Right lung (tissue), 5 donors: ENCODE measurements around the gene PROSER1. TPM values are rescaled to one million over a fixed set of nuclear protein-coding genes. Genes with fewer than 3 reads are reported as not detected.
A peak's percentile ranks its signal among the peaks of the same experiment; 100 is the strongest.
"Not testable (repeated sequence)": the region's sequence is repeated elsewhere in the genome, so short reads cannot be mapped to it uniquely, and the experiment has no call there.

ENCODE experiments used
- DNase-seq, 2 donors: peaks; one replicate each; pipeline ENCODE4 v3.0.0-alpha.2; 2013
- polyA plus RNA-seq, 5 donors: library from polyadenylated mRNA; unstranded; fragments of 120-200 nt; gene quantifications; one replicate each; pipeline versions ENCODE4 v1.2.1 to v1.2.3, GENCODE V29; 2013; ENCODE audit warnings: inconsistent platforms in 1 of 5, low replicate concordance in 1 of 5; ENCODE audit not compliant: insufficient read length in 5 of 5, insufficient read depth in 1 of 5

The PROSER1 gene
- polyA plus RNA-seq, 5 donors = 33.7 to 45.3 (median 43.0) TPM

DNA sequence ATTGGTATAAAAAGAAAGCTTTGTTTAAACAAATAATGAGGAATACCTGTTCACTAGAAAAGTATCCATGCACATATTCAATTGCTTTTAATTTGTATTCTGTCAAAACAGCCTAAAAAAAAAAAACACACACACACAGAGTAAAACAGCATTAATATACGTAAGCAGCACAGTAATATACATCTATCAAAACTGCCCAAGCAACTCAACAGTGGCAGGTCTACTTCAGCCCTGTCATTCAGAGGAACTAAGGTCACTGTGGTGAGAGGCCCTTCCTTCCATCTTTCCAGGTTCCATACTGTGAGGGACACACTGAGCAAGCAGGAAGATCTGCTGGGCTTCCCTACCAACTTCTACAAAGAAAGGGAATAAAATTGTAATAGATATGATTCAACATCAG is 3.8 kb downstream of the PROSER1 start:
- DNase-seq = no peak

- no peak for DNase-seq
Measured at GRCh38 chr13:39032150-39032549, 5.7 kb downstream of the PROSER1 start.

DNA sequence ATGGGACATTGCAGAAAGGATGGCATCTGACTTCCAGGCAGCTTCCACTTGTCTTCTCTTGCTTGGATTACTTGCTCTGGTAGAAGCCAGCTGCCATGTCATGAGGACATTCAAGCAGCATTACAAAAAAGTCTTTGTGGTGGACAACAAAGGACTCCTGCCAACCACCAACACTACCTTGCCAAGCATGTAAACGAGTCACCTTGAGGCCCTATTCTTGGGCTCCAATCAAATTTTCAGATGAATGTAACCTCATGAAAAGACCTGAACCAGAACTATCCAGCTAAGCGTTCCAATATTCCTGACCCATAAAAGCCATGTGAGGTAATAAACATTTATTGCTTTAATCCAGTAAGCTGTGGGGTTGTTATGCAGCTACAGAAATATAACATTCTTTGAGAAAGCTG is 12.5 kb downstream of the PROSER1 start:
- no peak for DNase-seq

- DNase-seq = no peak
Measured at GRCh38 chr13:39023761-39024160, 14.1 kb downstream of the PROSER1 start.

GRCh38 chr13:39023316-39023715 is 14.6 kb downstream of the PROSER1 start:
- no peak for DNase-seq

GRCh38 chr13:39020853-39021462 is 16.9 kb downstream of the PROSER1 start:
- DNase-seq = no peak

DNA sequence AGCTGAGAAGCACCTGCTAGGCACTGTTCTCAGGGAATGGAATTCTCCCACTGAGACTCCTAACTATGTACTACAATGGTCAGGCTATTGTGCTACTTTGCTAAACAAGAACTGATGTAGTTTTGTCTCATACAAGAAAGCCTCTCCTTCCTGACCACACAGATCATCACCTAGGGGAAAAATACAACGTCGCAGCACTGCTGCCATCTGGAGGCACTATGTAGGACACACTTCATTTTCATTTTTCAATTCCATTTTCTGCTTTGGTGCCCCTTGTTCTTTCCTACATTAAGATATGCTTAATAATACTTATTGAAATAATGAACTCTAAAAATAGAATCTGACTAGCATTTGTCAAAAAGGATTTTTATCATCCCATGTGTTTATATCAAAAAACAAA is 21.1 kb downstream of the PROSER1 start:
- DNase-seq = no peak

- DNase-seq = no peak
Measured at GRCh38 chr13:39016087-39016486, 21.8 kb downstream of the PROSER1 start.

GRCh38 chr13:39013462-39013861 is 24.4 kb downstream of the PROSER1 start:
- no peak for DNase-seq

GRCh38 chr13:39012608-39013007 is 25.3 kb downstream of the PROSER1 start:
- no peak for DNase-seq

GRCh38 chr13:39006371-39007111 is 31.3 kb downstream of the PROSER1 start:
- DNase-seq = not testable (repeated sequence)

DNA sequence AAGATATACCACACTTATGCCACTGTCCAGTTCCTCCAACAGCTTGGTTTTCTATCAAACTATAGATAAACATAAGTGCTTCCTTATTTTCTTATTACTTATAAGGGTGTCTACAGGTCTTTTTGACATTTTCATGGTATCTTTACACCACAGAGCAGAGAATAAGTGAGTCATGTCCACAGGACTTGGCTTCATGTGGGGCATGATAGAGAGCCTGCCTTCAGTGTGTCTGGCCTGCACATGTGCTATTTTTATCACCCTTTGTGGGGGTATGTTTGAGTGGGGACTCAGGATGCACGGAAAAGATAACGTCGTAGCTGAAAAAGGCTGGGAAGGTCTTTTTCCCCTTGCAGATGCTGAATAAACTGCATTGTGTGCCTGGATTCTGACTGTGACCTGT is 39.1 kb downstream of the PROSER1 start:
- no peak for DNase-seq

DNA sequence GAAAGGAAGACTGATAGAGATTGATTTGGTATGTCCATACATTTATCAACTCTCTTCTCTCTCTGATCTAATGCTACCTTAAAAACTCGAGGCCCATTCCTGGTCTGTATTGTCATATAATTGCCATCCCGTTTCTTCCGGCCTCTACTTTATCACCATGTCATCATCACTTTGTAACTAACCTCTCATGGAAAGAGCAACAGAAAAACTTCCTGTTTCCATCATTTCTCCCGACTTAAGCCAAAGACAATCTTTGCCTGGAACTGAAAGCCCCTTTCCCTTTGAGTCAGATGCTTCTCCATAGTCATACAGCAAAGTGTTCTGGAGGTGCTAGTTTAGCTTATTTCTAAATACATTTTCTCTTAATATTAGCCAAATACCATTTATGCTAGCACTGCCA is 44.5 kb downstream of the PROSER1 start:
- no peak for DNase-seq

DNA sequence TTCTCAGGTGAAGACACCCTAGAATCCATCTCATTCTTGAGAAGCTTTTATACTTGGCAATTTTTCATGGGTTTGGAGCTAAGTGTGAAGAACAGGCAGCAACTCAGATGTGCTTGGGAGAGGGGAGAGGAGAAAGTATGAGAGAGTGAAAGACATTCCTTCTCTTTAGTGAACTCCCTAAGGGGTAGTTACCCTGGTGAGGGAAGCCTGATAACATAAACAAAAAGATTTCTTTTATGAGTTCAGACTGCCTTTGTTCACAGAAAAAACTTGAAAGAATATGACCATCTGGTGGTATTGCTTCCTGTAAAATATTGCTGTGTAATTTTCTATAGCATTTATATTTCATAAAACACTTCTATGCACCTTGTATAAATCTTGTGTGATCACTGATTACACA is 47.2 kb downstream of the PROSER1 start, which contains the start of gene STOML3:
Gene STOML3 (minus strand): TSS at position 139 of the 400 bp plus-strand sequence. CDS start 110 bp downstream, at position 29.
- no peak for DNase-seq

DNA sequence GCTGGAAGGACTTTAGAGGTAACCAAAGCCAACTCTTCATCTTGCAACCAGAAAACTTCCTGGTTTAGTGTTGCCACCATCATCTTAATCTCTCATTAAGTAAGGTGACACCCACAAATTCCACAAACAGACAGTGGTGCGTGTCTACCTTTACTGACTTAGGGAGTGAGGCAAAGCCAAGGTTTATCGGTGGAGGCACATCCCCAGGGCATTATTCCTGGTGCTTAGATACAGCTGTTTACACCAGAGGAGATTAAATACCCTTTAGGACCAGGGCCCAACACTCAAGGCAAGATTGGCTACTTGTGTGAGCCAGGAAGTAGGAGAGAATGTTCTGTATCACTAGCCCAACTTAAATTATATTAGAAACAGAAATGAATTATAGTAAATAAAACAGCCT is 56.8 kb downstream of the PROSER1 start:
- DNase-seq = no peak

- no peak for DNase-seq
Measured at GRCh38 chr13:38980750-38981078, 57.2 kb downstream of the PROSER1 start.

GRCh38 chr13:38979891-38980749 is 57.8 kb downstream of the PROSER1 start:
- DNase-seq = peak; percentile 11 to 23

DNA sequence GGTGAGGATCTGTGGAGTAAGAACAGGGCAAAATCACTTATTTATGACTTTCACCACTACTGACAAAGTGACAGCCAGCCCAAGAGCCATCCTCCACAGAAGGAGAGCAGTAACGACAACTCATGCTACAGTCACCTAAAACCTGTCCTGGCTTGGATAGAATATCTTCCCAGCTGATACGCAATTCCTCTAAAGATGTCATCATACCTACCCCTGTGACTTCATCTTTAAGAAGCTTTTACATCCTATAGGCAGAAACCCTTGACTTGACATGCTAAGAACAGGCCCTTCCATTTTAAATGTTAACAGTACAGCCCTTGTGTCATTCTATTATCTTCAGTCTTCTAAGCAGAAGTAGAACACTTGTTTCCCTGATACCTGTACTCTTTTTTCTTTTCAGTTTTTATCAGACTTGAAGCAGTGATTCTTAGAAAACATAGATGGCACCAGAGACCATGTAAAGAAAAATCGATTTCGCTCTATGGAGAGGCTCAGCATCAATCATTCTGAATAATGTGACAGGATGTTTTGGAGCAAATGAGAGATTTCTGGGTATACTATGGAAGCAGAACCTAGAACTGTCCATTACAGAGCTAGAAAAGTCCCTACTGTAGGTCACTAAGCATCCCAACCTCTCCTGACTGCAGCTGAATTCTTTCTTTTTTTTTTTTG is 67.4 kb downstream of the PROSER1 start:
- no peak for DNase-seq

DNA sequence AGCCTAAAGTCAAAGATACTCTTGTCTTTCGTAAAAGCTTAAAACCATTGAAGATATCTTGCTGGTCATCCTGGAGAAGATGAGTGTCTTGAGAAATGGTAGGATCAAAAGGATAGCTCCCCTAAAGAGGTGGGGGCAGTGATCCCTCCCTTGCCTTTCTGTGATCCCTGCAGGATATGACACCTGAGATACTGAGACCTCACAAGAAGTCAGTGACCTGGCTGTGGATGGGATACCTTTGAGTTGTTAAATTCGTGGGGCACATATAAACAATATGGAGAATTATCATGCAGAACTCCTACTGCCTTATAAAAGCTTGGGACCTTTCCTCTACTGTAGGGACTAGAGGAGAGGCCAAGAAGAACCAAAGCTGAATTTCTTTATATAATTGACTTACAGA is 68.7 kb downstream of the PROSER1 start:
- DNase-seq = no peak

DNA sequence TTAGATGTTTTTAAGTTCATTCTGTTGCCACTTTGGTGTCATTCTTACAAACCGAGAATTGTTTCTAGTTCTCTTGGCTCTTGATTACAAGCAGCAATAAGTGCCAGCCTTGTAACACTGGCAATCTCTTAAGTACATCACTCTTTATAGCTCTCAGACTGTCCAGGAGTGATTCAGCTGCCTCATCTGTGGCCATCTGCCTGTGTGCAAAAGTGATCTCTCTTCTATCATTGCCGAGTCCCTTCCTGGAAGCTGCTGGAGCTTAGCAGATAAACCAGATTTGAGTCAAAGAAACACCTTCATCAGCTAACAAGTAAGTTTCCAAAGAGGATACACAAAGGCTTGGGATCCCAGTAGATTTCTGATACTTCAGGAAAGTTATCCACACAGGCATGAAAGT is 70.4 kb downstream of the PROSER1 start:
- no peak for DNase-seq

DNA sequence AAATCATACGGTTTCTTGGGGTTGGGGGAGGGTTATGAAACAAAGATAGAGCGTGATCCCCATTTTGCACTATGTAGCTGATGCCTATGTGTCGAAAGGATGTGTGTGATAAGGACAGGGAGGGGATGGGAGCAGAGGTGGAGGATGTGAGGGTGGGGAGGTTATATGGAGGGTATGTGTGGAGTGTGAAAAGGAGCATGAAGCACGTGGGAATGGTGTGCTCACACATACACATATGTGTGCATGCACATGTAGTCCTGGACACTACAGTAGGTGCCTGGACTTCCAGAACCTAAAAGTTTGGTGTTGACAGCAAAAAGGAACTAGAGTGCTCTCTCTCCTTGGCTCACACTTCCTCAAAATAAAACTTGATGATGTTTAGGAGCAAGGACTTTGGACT is 72.6 kb downstream of the PROSER1 start:
- no peak for DNase-seq

GRCh38 chr13:38960175-38960574 is 77.7 kb downstream of the PROSER1 start:
- DNase-seq = no peak
